ENCODE results near the gene ALDH5A1.

The ALDH5A1 gene

DNA sequence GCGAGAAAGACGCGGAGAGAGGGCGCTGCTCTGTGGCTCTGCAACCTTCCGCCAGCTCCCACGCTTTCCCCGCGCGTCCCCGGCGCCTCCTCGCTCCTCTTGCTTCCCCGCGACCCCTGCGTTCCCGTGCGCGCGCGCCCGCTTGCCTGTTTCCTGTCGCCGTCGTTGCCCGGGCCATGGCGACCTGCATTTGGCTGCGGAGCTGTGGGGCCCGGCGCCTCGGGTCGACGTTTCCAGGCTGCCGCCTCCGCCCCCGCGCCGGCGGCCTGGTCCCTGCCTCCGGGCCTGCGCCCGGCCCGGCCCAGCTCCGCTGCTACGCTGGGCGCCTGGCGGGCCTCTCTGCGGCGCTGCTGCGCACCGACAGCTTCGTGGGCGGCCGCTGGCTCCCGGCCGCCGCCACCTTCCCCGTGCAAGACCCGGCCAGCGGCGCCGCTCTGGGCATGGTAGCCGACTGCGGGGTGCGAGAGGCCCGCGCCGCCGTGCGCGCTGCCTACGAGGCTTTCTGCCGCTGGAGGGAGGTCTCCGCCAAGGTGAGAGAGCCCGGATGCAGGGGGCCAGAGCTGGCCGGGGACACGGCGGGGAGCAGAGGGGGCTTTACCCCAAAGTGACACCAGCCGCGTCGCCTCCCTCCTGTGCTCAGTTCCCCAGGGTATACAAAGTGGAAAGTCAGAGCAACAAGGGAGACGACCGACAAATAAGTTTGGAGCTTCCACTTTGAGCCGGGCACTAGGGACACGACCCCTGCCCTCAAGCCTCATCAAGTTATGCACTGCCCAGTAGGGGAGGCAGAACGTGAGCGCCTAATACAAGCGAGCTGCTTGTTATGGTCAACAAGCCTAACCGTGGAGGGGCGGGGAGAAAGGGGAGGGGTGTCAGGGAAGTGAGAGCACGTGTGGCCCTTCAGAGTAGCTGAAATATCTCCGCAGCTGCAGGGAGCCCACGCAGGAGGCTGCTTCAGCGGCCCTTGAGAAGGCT is at the start of gene ALDH5A1:
Gene ALDH5A1 (plus strand): TSS at position 149 of the 975 bp plus-strand sequence. CDS start 28 bp downstream, at position 177.
- in situ Hi-C loops (cut with HindIII; ENCODE audit: low sequenced_read_pairs) = loop anchor here (5.0 kb wide), 1 partner anchor 52 kb away; no protein-coding TSS in a partner anchor

- in situ Hi-C loops (cut with HindIII; ENCODE audit: low sequenced_read_pairs) = no loop called here
Observed at GRCh38 chr6:24445704-24446103, 49.1 kb upstream of the ALDH5A1 start.

DNA sequence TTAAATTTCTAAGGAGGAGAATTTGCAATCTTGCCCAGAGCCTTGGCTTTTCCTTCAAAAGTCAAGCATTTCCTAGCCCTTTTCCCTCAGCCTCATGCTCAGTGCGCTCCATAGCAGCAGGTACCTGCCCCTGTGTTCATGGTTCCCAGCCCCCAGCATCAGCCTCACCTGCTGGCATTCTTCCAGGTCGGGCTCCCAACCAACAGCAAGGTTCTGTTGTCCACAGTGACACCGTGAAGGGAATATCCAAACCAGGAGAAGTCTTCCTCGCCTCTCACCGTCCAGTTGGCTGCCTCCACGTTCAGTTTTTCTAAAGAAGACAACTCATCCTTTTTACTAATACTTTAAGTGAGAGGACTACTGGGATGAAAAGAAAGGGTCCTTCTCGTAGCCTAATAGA is 48.1 kb upstream of the ALDH5A1 start:
- in situ Hi-C loops (cut with HindIII; ENCODE audit: low sequenced_read_pairs) = no loop called here

GRCh38 chr6:24448396-24448795 is 46.4 kb upstream of the ALDH5A1 start:
- in situ Hi-C loops (cut with HindIII; ENCODE audit: low sequenced_read_pairs) = no loop called here

DNA sequence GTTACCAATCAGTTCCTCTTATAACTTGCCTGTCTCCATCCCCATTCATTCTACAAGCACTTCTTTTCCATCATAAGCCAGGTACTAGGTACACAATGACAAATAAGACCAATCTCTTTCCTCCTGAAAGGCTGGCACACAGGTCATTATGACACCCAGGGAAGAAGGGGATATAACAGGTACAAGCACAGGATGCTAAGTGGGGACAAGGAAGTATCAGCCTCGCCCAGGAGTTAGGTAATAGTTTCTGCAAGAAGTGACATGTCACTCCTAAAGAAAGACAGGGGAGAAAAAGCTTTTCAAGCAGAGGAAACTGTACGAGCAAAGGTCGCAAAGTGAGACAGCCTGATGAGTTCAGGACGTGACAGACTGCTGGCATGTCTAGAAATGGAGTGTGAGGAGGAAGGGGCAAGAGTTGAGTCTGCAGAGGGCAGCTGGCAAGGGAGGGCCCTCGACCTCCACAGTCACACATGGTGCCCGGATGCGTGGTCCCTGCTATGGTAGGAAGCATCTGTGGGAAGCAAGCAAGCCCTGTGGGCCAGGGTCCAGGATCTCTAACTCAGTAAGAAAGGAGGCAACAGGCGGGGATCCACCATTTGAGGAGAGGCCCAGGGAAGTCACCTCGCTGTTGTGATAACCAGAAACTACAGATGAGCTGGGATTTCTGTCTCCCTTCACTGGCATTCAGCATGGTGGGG is 45.8 kb upstream of the ALDH5A1 start:
- in situ Hi-C loops (cut with HindIII; ENCODE audit: low sequenced_read_pairs) = no loop called here

GRCh38 chr6:24451581-24452388 is 43.0 kb upstream of the ALDH5A1 start:
- in situ Hi-C loops (cut with HindIII; ENCODE audit: low sequenced_read_pairs) = no loop called here

DNA sequence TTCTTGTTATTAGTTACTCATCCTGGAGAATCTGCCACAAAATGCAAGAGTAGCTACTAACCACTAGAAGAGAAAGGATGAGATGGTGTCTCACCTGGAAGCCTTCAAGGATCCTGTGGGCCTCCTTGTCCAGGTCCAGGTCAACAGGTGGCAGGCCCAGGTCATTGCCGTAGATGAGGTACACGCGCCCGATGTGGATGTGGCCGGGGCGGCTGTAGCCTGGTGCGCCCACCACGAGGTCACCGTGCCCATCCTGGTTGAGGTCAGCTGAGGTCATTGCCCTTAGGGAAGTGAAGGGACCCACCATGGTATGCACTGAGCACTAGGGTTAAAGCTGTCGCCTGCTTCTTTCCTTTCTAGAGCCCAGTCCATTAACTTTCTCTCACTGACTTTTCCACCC is 40.8 kb upstream of the ALDH5A1 start:
- in situ Hi-C loops (cut with HindIII; ENCODE audit: low sequenced_read_pairs) = no loop called here

DNA sequence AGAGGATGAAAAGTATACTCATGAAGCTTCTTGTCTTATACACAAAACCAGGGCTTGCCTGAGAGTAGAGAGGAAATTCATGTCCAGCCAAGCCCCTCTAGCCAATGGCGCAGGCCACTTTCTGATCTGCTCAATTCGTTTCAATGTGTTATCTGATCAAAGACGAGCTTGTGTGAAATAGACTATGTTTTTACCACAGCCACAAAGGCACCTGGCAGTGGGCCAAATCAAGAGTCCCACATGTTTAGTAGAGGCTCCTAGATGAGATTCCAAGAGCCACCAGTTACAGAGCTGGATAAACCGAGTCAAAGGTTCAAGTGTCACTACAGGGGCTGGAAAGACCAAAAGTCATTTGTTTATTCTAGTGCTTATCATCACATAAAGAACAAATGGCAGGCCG is 40.3 kb upstream of the ALDH5A1 start:
- in situ Hi-C loops (cut with HindIII; ENCODE audit: low sequenced_read_pairs) = no loop called here

DNA sequence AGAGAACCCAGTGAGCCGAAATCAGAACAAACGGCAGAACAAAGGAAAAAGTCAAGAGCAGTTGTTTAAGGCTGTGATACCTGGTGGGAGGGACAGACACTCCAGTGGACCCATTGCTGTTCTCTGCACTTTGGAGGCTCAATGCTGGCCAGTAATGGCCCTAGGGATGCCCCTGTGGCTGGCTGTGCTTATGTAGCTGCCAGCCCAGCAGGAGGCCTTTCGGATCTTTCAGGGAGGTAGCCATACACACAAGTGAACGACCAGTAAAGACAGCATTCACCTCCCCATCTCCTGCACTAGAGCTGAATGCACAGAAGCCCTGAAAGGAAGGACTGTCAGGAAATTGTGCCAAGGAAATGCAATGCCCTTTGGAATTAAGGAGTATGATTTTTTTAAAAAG is 39.7 kb upstream of the ALDH5A1 start:
- in situ Hi-C loops (cut with HindIII; ENCODE audit: low sequenced_read_pairs) = no loop called here

- in situ Hi-C loops (cut with HindIII; ENCODE audit: low sequenced_read_pairs) = no loop called here
Observed at GRCh38 chr6:24458134-24458533, 36.6 kb upstream of the ALDH5A1 start.

- in situ Hi-C loops (cut with HindIII; ENCODE audit: low sequenced_read_pairs) = no loop called here
Observed at GRCh38 chr6:24458941-24459340, 35.8 kb upstream of the ALDH5A1 start.

GRCh38 chr6:24460966-24461365 is 33.8 kb upstream of the ALDH5A1 start:
- in situ Hi-C loops (cut with HindIII; ENCODE audit: low sequenced_read_pairs) = no loop called here

DNA sequence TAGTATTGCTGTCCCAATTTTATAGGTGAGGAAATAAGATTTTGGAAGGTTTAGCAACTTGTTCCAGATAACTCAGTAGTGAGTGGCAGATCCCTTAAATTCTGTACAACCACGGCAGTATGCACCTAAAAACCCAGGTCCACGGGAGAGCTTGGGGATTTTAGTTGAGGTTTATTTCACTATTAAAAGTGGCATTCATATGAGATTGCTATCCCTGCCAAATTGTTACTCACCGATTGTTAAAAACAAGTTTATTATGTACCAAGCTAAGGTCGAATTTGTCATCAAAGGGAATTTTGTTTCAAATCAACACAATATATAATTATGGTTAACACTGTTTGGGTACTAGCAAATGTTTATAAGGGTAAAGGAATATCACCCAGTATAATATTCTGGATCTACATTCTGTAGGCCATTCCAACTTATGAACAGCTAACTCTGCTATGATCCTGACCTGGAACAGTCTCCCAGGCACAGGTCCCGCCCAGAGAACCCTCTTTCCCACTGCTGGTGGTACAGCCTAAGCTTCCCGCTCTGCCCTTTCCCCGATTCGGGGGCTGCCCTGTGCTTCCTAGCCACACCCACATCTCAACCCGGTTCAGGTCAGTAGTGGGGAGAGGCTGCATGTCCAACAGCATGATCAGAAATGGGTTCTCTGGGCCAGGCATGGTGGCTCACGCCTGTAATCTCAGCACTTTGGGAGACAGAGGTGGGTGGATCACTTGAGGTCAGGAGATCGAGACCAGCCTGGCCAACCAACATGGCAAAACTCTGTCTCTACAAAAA is 30.3 kb upstream of the ALDH5A1 start:
- in situ Hi-C loops (cut with HindIII; ENCODE audit: low sequenced_read_pairs) = no loop called here

DNA sequence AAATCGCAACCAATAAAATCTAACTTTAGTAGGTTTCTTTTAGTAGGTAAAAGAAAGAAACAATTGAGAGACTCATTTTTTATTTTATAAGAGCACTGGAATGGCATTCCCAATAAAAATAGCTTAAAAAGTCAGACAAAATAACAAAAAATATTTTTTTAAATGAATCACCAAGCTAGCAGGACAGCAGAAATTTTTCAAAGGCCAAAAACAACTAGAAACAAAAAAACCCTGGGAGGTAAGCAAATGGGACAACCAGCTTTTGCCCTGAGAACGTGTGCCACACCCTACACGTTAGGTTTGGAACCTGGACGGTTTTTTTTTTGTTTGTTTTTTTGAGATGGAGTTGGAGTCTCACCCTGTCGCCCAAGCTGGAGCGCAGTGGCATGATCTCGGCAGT is 25.0 kb upstream of the ALDH5A1 start:
- in situ Hi-C loops (cut with HindIII; ENCODE audit: low sequenced_read_pairs) = loop anchor here (10.0 kb wide), 1 partner anchor 65 kb away; no protein-coding TSS in a partner anchor

DNA sequence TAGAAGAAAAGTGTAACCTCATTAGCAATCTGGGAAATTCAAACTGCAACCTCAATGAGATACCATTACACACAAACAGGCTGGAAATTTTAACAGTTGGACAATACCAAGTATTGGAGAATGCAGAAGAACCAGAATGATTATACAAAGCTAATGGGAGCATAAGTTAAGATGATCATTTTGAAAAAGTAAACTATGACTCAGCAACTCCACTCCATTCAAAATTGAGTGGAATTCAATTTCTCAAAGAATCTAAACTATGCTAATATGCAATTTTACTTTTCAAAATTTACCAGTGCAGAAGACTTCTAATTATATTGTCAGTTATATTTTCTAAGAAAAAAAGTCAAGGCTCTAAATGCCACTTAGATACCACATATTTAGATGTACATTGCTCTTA is 22.6 kb upstream of the ALDH5A1 start:
- in situ Hi-C loops (cut with HindIII; ENCODE audit: low sequenced_read_pairs) = loop anchor here (10.0 kb wide), 1 partner anchor 63 kb away; no protein-coding TSS in a partner anchor

DNA sequence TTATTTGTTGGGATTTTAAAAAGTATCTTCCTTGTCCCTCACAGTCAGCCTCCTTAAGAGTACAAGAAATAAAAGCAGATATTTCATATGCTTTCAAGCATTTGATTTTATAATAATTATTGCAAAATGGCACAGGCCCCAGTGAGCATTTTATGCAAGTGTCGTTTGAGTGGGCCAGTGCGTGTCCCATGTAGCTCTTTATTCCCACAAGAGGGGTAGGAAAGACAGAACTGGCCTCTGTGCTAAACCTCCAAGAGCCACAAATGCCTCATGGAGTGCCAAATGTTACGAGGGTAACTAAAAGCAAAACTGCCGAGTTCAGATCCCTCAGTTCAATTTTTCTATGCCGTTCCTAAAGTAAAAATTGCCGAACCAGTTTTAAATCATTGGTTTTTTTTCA is 18.1 kb upstream of the ALDH5A1 start:
- in situ Hi-C loops (cut with HindIII; ENCODE audit: low sequenced_read_pairs) = loop anchor here (10.0 kb wide), 1 partner anchor 58 kb away; no protein-coding TSS in a partner anchor

- in situ Hi-C loops (cut with HindIII; ENCODE audit: low sequenced_read_pairs) = loop anchor here (10.0 kb wide), 1 partner anchor 58 kb away; no protein-coding TSS in a partner anchor
Observed at GRCh38 chr6:24477070-24477469, 17.7 kb upstream of the ALDH5A1 start.

DNA sequence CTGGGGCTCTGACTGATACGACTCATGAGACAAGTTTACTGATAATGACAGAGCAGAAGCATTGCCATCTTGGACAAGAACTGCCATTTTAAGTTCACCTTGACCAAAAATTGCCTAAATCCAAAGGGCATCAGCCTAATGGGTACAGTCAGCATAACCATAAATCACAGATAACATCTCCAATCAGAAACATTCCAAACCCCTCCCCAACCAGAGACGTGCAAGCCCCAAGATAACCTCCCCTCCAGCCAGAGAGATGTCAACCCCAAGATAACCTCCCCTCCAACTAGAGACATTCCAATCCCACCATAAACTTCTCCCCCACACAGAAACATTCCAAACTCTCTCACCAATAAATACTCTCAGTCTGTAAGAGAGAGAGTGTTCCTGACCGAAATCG is 15.9 kb upstream of the ALDH5A1 start:
- in situ Hi-C loops (cut with HindIII; ENCODE audit: low sequenced_read_pairs) = loop anchor here (10.0 kb wide), 1 partner anchor 56 kb away; no protein-coding TSS in a partner anchor

- in situ Hi-C loops (cut with HindIII; ENCODE audit: low sequenced_read_pairs) = no loop called here
Observed at GRCh38 chr6:24480705-24481104, 14.1 kb upstream of the ALDH5A1 start.

DNA sequence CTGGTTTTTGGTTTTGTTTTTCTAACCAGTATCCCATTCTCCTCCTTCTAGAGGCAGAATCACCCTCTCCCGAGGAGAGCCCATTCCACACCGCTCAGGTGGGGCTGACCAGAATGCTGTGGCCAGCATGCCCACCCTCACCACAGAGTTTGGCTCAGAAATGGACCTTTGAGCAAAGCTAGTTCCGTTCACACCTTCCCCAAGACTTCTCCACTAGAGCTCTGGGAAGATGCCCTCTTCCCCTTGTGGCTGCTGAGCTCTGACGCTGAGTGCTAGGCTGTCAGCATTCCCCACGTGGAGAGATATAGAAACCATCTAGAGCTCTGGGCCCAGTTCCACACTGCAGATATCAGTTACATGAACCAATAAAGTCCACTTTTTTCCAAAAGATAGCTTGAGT is 13.3 kb upstream of the ALDH5A1 start:
- in situ Hi-C loops (cut with HindIII; ENCODE audit: low sequenced_read_pairs) = no loop called here
